ENCODE results near the gene OXER1. TPM values are rescaled to one million over a fixed set of nuclear protein-coding genes. Genes with fewer than 3 reads are reported as not detected.

OXER1 gene
- total RNA-seq, 4 donors from 2014 or later: 8.2 to 25.0 (median 14.5) TPM

DNA sequence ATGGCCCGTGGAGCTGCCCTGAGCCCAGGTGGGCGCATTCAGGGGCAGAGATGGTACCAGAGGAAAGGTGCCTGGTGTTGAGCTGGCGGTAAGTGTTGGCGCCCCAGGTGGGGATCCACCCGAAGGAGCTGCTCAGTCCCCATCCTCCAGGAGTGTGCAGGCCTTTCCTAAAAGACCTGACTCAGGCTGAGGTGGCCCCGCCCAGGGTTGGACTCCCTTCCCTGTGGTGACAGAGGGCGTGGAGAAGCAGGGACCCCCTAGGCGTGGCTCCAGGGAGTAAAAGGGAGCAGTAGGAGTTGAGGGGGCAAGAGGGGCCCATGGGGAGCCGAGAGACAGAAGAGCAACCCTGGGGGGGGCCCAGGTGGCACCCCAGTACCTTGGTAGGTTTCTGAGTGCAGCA lies 2.4 kb downstream of the OXER1 start:
- DNase-seq: peak in 1 of 3 donors; percentile 43

GRCh38 chr2:42758751-42759150 lies 5.2 kb downstream of the OXER1 start:
- Histone ChIP-seq H3K27me3 (no peaks in the 10 kb centered on the region), H3K27ac (no peak overlapping the region), H3K4me3 (no peak overlapping the region), H3K9me3 (no peaks in the 10 kb centered on the region), H3K36me3 (peaks cover 0 to 6% (median 0%) of the 10 kb centered on the region in 3 donors), H3K4me1 (peaks cover 0 to 2% (median 0%) of the 10 kb centered on the region in 4 donors)
- TF ChIP-seq, protein P1, sequence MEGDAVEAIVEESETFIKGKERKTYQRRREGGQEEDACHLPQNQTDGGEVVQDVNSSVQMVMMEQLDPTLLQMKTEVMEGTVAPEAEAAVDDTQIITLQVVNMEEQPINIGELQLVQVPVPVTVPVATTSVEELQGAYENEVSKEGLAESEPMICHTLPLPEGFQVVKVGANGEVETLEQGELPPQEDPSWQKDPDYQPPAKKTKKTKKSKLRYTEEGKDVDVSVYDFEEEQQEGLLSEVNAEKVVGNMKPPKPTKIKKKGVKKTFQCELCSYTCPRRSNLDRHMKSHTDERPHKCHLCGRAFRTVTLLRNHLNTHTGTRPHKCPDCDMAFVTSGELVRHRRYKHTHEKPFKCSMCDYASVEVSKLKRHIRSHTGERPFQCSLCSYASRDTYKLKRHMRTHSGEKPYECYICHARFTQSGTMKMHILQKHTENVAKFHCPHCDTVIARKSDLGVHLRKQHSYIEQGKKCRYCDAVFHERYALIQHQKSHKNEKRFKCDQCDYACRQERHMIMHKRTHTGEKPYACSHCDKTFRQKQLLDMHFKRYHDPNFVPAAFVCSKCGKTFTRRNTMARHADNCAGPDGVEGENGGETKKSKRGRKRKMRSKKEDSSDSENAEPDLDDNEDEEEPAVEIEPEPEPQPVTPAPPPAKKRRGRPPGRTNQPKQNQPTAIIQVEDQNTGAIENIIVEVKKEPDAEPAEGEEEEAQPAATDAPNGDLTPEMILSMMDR (IDR thresholded peaks at IDR 0.05): no peak
- no peak for TF ChIP-seq POLR2A (IDR thresholded peaks at IDR 0.05)
- no peak for DNase-seq

More for the DNA sequence above, 2.4 kb downstream of the OXER1 start:
- H3K27ac ChIP-seq: no peak overlapping the region
- H3K4me1 ChIP-seq: no peaks in the 10 kb centered on the region
- H3K4me3 ChIP-seq: no peak overlapping the region
- no peaks in the 10 kb centered on the region for H3K27me3 ChIP-seq
- TF ChIP-seq POLR2A (IDR thresholded peaks at IDR 0.05): no peak
- TF ChIP-seq, protein P1 (IDR thresholded peaks at IDR 0.05): no peak
- no peaks in the 10 kb centered on the region for H3K36me3 ChIP-seq
- H3K9me3 ChIP-seq: no peaks in the 10 kb centered on the region

DNA sequence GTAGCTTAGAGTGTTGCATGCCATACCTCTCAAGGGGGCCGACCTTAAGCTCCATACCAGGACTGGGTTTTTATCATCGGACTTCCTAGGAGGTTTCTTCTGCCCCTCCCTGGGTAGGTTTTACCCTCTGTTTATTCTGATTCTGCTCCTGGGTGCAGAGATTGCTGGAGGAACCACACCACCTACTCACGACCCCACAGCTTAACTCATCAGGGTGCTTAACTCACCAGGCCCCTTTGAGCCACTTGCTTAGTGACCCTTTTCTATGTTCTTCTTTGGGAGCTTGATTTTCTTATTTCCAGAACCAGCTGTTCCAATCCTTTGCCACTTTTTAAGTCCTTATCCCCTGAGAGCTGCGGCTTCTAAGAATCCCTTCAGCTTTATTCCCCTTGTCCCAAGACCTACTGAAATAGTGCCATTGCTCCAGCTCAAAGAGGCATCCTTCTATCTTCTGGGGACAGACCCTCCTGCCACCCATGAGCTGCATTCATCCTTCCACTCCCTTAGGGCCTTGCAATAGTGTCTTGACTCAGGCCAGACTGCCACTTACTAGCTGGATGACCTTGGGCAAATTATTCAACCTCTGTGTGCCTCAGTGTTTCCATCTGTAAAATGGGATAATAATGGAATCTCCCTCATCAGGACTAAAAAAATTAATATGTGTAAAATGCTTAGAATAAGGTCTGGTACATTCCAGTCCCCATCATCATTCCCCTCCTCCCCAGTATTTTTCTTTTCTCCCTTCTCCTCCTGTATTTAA lies 5.8 kb downstream of the OXER1 start:
- peaks cover 0 to 7% (median 0%) of the 10 kb centered on the region in 4 donors for H3K4me1 ChIP-seq
- no peaks in the 10 kb centered on the region for H3K27me3 ChIP-seq
- no peaks in the 10 kb centered on the region for H3K9me3 ChIP-seq
- no peak overlapping the region for H3K4me3 ChIP-seq
- no peak for DNase-seq
- H3K27ac ChIP-seq: no peak overlapping the region
- TF ChIP-seq POLR2A (IDR thresholded peaks at IDR 0.05): no peak
- TF ChIP-seq, protein P1 (IDR thresholded peaks at IDR 0.05): no peak
- H3K36me3 ChIP-seq: peaks cover 0 to 6% (median 0%) of the 10 kb centered on the region in 3 donors

DNA sequence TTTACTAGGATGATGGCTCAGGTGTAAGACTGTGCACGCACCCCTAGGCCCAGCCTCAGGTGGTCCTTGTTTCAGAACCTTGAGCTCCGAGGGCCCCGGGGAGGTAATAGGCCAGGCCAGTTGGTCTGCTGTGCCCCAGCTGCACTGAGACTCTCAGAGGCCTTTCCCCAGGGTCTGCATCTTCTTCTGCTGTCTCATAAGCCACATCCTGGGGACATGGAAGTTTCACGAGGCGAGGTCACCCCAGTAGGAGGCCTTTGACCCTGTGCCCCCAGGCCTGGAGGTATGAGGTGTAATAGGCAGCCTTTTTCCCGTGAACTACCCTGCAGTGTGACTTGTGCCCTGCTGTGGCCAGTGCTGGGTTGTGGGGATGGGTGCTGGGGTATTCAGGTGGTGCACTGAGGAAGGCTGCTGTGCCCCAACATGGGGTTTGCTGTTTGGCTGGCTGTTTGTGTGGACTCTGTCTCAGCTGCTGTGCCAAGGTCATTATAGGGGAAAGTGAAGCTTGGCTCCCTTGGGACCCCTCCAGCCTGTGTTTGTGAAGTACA lies 6.9 kb downstream of the OXER1 start:
- peaks cover 0 to 6% (median 0%) of the 10 kb centered on the region in 3 donors for H3K36me3 ChIP-seq
- no peaks in the 10 kb centered on the region for H3K9me3 ChIP-seq
- no peak for TF ChIP-seq POLR2A (IDR thresholded peaks at IDR 0.05)
- DNase-seq: peak in 1 of 3 donors; percentile 44
- no peak overlapping the region for H3K4me3 ChIP-seq
- no peaks in the 10 kb centered on the region for H3K27me3 ChIP-seq
- peaks cover 0 to 8% (median 4%) of the 10 kb centered on the region in 4 donors for H3K4me1 ChIP-seq
- no peak overlapping the region for H3K27ac ChIP-seq

GRCh38 chr2:42756150-42756775 lies 7.7 kb downstream of the OXER1 start:
- DNase-seq: peak in 1 of 3 donors; percentile 34
- TF ChIP-seq POLR2A (IDR thresholded peaks at IDR 0.05): no peak
- TF ChIP-seq, protein P1 (IDR thresholded peaks at IDR 0.05): no peak
- H3K36me3 ChIP-seq: peaks cover 0 to 6% (median 0%) of the 10 kb centered on the region in 3 donors
- H3K27me3 ChIP-seq: no peaks in the 10 kb centered on the region
- H3K4me3 ChIP-seq: no peak overlapping the region
- no peak overlapping the region for H3K27ac ChIP-seq
- H3K4me1 ChIP-seq: peaks cover 0 to 12% (median 7%) of the 10 kb centered on the region in 4 donors
- no peaks in the 10 kb centered on the region for H3K9me3 ChIP-seq
